Pulmonary artery endothelial cell (primary cell): Measurements from ENCODE around the gene OR10A7. TPM values are rescaled to one million over a fixed set of nuclear protein-coding genes. Genes with fewer than 3 reads are reported as not detected.
A peak's percentile ranks its signal among the peaks of the same experiment; 100 is the strongest.
"Not testable (repeated sequence)": the region's sequence is repeated elsewhere in the genome, so short reads cannot be mapped to it uniquely, and the experiment has no call there.

ENCODE experiments used
- DNase-seq: peaks from one replicate; pipeline ENCODE4 v3.0.0-alpha.2; 2011; ENCODE audit warnings: low read depth, low spot score
- total RNA-seq: library from RNA; depleted of rRNA; stranded (reverse); fragments of >200 nt; gene quantifications from 2 replicates; pipeline ENCODE4 v1.2.3, GENCODE V29; 2014

Gene OR10A7, protein sequence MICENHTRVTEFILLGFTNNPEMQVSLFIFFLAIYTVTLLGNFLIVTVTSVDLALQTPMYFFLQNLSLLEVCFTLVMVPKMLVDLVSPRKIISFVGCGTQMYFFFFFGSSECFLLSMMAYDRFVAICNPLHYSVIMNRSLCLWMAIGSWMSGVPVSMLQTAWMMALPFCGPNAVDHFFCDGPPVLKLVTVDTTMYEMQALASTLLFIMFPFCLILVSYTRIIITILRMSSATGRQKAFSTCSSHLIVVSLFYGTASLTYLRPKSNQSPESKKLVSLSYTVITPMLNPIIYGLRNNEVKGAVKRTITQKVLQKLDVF
- total RNA-seq, result not detected in 2 replicates

DNA sequence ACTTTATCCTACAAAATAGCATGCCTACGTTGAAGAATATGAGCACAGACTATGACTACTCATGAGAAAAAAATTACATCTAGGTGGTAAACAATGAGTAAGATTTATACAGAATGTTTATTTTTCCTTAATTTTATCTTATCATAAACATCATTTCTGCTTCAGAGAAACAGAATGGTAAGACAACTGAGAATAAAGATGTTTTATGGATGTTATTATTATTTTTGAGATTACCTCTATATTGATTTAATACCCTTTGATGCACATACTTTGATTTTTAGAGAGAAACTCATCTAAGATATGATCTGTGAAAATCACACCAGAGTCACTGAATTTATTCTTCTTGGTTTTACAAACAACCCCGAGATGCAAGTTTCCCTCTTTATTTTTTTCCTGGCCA lies at the start of gene OR10A7:
TSS of gene OR10A7 (plus strand) at position 301 of the 400 bp plus-strand sequence. CDS start at position 301, 0 bp downstream.
- no peak for DNase-seq

DNA sequence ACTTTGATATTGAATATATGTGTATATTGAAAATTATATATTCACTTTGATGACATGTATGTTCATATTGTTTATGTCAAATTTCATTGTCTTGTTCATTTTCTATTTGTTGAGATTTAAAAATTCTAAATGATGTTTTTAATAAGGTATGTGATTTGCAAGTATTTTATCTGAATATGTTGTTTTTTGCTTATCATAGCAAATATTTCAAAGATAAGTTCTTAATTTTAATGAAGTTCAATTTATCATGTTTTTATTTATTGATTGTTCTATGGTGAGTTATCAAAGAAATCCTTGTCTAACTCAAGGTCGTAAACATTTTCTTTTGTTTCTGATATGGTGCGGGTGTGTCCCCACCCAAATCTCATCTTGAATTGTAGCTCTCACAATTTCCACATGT lies 49.4 kb upstream of the OR10A7 start:
- no peak for DNase-seq

DNA sequence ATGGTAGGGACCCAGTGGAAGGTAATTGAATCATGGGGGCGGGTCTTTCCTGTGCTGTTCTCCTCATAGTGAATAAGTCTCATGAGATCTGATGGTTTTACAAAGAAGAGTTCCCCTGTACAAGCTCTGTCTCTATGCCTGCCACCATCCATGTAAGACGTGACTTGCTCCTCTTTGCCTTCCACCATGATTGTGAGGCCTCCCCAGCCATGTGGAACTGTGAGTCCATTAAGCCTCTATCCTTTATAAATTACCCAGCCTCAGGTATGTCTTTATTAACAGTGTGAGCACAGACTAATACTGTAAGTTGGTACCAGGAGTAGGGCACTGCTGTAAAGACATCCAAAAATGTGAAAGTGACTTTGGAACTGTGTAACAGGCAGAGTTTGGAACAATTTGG lies 49.0 kb upstream of the OR10A7 start:
- DNase-seq, result not testable (repeated sequence)

DNA sequence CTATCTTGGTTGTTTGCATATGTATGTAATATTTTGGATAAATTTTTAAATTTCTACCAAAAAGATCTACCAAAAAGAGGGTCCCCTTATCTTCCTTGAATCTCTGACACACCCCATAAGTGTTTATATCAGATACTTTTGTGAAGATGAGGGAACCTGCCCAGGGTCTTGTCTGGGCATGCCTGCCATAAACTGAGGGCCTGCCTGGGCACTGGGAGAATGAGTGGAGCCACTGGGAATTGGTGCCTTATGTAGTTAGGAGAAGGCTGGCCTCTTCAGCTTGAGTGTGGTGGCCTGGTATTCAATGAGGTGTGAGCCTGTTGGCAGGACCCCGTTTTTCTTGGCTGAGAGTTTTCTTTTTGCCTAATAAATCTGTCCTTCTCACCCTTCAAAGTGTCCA lies 48.1 kb upstream of the OR10A7 start:
- DNase-seq, result no peak

DNA sequence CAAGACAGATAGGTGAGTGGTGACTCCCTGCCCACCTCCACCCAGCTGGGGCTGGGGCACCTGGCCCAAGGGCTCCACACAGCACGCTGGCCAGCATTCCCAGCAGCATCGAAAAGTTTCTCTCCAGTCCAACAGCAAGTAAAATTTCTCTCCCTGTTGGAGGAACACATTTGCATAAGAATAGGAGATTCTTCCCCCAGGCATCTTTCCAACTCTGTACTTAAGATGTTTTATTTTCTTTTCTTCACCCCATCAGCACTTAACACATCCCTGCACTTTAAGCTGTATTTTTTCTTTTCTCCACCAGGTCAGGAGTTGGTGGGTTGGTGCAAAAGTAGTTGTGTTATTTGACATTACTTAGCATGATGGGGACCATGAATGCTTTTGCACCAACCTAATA lies 47.4 kb upstream of the OR10A7 start:
- no peak for DNase-seq

DNA sequence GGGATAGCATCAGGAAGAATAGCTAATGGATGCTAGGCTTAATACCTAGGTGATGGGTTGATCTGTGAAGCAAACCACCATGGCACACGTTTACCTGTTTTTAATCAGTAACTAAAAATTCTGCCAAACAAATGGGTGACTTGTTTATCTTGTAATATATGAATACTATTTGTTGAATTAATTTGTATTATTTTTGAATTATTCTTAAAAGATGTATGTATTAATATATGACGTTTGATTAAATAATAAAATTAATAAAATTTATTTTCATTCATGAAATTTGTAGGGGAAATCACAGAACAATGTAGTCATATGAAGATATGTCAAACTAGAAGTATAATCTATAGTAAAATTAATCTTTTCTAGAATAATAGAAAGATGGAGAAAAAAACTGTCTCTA lies 32.3 kb upstream of the OR10A7 start:
- no peak for DNase-seq

DNA sequence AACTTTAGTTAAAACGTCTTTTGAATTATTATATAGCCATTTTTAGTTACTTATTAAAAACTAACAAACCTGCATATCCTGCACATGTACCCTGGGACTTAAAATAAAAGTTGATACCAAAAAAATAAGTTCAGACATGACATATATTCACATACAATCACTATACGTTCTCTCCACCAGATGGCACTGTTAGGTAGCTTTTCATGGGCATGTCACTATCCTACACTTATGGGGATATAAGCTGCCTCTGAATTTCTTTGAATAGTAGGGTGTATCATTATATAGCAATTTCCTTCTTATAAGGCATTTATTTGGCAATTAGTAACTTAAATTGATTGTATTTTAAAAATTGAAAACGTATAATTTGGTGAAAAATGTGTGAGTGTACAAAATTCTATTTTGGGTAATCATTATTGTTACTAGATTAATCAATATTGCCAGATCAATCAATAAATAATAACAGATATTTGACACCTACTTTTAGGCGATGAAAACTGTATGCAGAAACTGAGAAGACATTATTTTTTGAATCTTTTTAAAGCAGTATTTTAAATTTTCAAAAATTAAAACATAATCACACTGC lies 31.8 kb upstream of the OR10A7 start:
- peak; percentile 52 for DNase-seq

DNA sequence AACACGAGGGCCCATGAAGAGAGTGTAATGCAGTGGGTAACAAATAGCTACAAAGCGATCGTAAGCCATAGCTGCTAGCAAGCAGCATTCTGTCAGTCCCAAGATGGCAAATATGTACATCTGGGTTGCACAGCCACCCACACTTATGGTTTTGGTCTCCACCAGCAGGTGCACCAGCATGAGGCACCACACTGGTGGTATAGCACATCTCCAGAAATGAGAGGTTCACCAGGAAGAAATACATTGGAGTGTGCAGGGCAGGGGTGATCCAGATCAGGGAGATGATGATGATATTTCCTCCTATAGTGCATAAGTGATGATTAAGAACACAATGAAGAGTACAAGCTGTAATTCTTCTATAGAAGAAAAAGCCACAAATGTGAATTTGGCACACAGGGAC lies 26.4 kb upstream of the OR10A7 start:
- DNase-seq, result no peak

DNA sequence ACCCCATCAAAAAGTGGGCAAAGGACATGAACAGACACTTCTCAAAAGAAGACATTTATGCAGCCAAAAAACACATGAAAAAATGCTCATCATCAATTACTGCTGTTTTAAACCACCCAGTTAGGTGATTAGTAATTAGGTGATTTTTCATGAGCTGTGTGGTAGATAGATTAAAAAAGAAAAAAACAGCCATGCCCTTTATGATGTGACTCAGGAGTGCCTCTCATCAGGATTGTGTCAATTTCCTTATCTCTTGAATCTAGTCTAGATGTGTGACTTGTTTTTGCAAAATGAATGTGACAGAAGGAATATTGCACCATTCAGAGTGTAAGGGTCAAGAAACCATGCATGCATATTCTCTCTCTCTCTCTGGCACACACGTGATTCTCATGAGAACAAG lies 5.7 kb downstream of the OR10A7 start:
- DNase-seq, result no peak

DNA sequence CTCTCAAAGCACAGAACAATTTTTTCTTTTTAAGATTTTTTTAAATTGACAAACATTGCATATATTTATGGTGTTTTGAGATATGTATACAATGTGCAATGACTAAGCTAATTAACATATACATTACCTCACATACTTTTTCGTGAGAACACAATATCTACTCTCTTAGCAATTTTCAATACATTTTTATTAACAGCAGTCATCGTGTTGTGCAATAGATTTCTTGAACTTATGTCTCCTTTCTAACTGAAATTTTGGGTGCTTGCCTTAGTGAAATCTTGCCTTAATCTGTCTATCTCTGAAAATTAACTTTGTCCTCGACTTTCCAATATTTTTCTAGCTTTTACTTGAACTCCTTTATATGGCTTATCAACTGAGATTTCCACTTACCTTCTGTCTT lies 6.8 kb downstream of the OR10A7 start:
- no peak for DNase-seq

DNA sequence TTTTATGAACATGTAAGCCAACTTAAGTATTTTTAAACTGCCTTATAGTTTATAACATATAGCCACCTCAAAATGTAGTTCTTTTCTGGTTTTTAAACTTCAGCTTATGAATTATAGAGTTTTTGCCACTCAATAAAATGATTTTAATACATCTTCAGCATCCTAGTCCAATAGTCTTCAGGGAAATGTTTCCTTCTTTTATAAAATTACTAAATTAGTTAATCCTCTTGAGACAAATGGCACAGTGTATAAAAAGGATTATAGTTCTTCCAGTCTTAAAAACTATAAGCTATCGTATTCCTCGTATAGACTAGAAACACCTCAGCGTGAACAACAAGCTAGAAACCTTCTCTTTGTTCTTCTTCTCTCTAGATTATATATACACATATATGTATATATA lies 23.5 kb downstream of the OR10A7 start, which contains the start of gene OR6C74:
TSS of gene OR6C74 (plus strand) at position 301 of the 400 bp plus-strand sequence. CDS start 2,679 bp downstream, outside the sequence.
- DNase-seq, result no peak

DNA sequence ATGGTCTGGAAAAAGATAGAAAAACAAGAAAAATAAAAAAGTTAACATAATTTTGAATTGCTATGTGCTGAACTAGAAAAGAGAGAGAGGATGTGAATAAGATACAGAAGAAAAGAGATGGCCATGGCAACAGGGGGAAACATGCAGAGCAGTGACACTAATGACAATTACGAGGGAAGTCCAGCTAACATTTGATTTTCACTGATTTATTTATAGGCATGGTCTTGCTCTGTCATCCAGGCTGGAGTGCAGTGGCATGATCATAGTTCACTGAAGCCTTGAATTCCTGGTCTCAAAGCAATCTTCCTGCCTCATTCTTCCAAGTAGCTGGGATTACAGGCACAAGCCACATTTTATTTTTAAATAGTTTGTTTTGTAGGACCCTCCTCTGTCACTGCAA lies 25.3 kb downstream of the OR10A7 start:
- no peak for DNase-seq

DNA sequence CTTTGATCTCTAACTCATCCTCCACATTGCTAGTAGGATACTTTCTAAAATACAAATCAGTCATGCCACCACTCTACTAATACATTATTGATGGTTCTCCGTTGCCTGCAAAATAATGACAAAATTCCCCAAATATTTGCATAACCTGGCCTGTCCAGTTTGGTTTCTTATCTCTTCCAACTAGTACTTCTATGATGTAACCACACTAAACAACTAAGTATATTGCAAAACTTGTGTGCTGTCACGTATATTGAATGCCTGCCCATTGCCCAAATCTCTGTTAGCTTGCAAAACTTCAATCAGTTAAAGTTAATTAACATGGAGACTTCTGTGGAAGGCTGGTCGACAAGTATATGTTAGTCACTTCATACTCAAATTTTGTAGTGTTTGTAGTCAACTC lies 30.1 kb downstream of the OR10A7 start:
- no peak for DNase-seq

DNA sequence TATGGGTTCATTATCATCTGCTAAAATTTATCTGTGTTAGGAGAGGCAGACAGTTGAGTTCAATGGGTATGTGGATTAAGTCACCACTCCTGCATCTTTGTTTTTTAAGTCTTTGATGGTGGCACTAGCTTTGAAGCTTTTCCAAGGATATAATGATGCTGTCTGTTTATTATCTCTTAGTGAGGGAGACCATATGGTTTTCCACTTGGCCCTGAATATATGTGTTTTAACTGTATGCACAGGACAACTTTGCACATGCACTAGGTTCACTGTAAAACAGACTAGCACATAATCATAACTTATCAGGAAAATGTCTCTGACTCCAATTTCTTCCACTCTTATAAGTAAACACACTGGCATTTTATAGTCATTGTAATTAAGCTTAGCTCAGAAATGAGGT lies 32.5 kb downstream of the OR10A7 start:
- DNase-seq, result no peak

DNA sequence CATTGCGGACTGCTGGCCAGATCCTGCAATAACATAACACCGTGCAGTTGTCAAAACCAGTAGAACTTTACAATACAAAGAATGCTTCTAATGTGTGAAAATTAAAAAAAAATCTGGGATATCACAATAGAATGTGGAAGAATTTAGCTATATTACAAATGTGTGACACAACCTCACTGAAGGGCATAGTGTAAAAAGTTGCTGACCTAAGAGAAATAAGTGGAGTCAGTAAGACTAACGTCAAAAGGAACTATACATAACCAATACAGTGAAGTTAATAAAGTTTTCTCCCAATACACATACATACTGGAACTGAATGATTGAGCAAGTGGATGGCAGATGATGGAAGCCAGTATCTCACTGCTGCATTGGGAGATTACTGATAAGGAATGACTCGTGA lies 36.0 kb downstream of the OR10A7 start:
- no peak for DNase-seq

DNA sequence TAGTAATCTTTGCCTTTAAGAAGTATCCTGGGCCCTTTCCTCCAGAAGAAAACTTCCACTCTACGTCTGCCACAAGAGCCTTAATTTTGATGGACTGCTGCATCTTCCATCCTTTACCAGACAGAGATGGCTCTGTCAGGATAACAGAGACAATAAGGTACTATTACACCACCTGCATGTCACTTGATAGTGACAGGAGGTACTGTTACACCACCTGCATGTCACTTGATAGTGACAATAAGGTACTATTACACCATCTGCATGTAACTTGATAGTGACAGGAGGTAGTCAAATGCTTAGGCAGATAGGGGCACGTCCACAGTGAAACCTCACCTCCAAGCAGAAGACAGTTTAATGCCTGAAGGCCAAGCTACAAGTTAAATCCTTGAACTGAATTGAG lies 37.5 kb downstream of the OR10A7 start:
- DNase-seq, result no peak

Other genes starting within 250 kb of the OR10A7 start
- gene TESPA1, start 236.3 kb upstream of the OR10A7 start, total RNA-seq, result not detected in 2 replicates
- not detected in 2 replicates for gene NEUROD4, start 201.1 kb upstream of the OR10A7 start, total RNA-seq
- not detected in 2 replicates for gene OR9K2, start 94.6 kb upstream of the OR10A7 start, total RNA-seq
- not detected in 2 replicates for gene OR6C74, start 23.6 kb downstream of the OR10A7 start, total RNA-seq
- not detected in 2 replicates for gene OR6C6, start 75.5 kb downstream of the OR10A7 start, total RNA-seq
- gene OR6C1, start 93.3 kb downstream of the OR10A7 start, total RNA-seq, result not detected in 2 replicates
- not detected in 2 replicates for gene OR6C3, start 109.7 kb downstream of the OR10A7 start, total RNA-seq
- gene OR6C75, start 141.9 kb downstream of the OR10A7 start, total RNA-seq, result not detected in 2 replicates
- gene OR6C65, start 179.5 kb downstream of the OR10A7 start, total RNA-seq, result not detected in 2 replicates
- gene OR6C76, start 205.2 kb downstream of the OR10A7 start, total RNA-seq, result not detected in 2 replicates
- not detected in 2 replicates for gene OR6C2, start 223.1 kb downstream of the OR10A7 start, total RNA-seq
- not detected in 2 replicates for gene OR6C70, start 249.1 kb downstream of the OR10A7 start, total RNA-seq